HT-29 (cell line): ENCODE measurements around the gene KIF18A. TPM values are rescaled to one million over a fixed set of nuclear protein-coding genes. Genes with fewer than 3 reads are reported as not detected.

Source experiments
- small RNA-seq: library from RNA; depleted of rRNA; stranded (forward); fragments of <200 nt; gene quantifications from one replicate; pipeline ENCODE3, GENCODE V24; 2014
- total RNA-seq: library from RNA; depleted of rRNA; stranded (reverse); fragments of >200 nt; shearing (Covaris generic); gene quantifications from 2 replicates; pipeline ENCODE4 v1.2.3, GENCODE V29; 2014; rRNA removed

KIF18A gene
- total RNA-seq, 1 experiment from 2014 or later, result 7.9 TPM

Small RNAs within 50 kb of the gene (small RNA-seq; reads per million reads assigned to genes)
- gene AC023206.1 (not detected), gene MIR610 (not detected)

Other genes with a start within 250 kb of the KIF18A start
- gene METTL15, start 232 bp upstream of the KIF18A start, total RNA-seq, result 10.3 and 11.5 TPM in 2 replicates